Ovary (tissue), 3 donors: ENCODE data around the gene PAIP2B.

Experiments
- CTCF ChIP-seq, 3 donors: fragments of 450-650 bp in 2 of 3; fragments of 200-600 bp in 1 of 3; IDR thresholded peaks; one replicate each; pipeline versions ENCODE4 v1.5.1 to v1.8.0; 2016 to 2022; ENCODE audit warnings: antibody characterized with exemption in 3 of 3, mild to moderate bottlenecking in 1 of 3
- EP300 ChIP-seq: sonication (generic); formaldehyde crosslinking; IDR thresholded peaks from one replicate; pipeline ENCODE4 v1.6.1; 2017; ENCODE audit warnings: antibody characterized with exemption
- POLR2A ChIP-seq: fragments of 450-650 bp; IDR thresholded peaks from one replicate; pipeline ENCODE4 v1.6.1; 2017; ENCODE audit warnings: antibody characterized with exemption, mild to moderate bottlenecking, moderate library complexity
- donor health status: DM: no; HTN: no; CAD: no.

- TF ChIP-seq POLR2A, result no peak
- no peak for TF ChIP-seq CTCF (IDR thresholded peaks at IDR 0.05)
- no peak for TF ChIP-seq EP300
These were observed 69.6 kb downstream of the PAIP2B start for GRCh38 chr2:71157124-71157793.
